Activated CD4-positive, CD25-positive, alpha-beta regulatory T cell treated with anti-CD3 and anti-CD28 coated beads, Interleukin-2, amount 50 U/mL, for 24 hours (primary cell): ENCODE data around the gene RBM3.

ENCODE experiments used
- ATAC-seq, 2 donors: fragments of 150-1000 bp; cut with Tn5 transposase; one replicate each; pipeline ENCODE4 v1.10.0; 2021; ENCODE audit warnings: mild to moderate bottlenecking in 1 of 2, moderate library complexity in 1 of 2

RBM3 gene

DNA sequence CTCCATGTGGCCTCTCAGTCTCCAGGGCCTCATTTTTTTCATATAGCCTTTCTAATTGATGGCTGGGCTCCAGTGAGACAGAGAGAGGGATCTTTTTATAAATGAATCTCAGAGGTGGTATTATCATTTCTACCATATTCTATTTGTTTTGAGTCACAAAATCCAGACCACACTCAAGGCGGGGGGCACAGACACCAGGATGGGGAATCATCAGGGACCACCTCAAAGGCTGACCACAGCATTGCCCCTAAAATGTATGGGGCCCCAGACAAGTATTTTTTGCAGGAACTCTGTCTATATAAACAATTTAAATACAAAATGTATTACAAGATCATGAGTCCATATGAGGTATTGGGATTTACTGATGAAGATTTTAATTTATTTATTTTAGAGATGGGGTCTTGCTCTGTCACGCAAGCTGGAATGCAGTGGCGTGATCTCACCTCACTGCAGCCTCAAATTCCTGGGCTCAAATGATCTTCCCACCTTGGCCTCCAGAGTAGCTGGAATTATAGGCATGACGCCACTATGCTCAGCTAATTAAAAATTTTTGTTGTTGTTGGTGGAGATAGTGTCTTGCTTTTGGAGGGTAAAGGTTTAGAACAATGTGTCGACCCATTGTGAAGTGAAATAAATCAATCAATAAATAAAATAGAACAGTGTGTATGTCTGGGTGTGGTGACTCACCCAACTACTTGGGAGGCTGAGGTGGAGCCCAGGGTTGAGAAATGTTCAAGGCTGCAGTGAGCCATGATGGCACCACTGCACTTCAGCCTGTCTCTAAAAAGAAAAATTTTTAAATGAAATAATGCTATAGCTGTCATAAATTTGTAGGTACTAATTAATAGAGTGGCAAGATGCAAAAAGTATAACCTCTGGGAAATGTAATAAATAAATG, 52.4 kb downstream of the RBM3 start:
- no peak for ATAC-seq
